ENCODE results near the gene COG5.

DNA sequence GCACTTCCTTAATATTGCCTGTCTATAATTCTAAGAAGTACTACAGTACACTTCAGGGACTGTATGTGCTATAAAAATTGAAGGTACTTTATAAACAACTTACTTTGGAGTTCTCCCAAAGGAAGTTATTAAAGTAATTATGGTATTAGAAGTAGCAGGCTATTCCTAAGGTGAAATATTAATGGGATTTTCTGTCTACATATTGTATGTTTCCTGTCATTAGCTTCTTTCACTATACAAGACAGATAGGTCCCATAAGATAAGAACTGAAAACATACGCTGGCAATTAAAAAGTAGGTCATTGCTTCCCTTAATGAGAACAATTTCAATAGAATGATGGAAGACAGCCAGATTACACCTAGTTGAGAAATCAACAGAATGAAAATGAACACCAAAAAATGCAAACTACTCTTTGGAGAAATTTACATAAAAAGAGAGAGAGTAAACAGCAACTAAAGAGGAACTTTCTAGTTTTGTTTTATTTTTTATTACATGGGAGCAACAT is 248.0 kb downstream of the COG5 start:
- TF ChIP-seq, protein P1, sequence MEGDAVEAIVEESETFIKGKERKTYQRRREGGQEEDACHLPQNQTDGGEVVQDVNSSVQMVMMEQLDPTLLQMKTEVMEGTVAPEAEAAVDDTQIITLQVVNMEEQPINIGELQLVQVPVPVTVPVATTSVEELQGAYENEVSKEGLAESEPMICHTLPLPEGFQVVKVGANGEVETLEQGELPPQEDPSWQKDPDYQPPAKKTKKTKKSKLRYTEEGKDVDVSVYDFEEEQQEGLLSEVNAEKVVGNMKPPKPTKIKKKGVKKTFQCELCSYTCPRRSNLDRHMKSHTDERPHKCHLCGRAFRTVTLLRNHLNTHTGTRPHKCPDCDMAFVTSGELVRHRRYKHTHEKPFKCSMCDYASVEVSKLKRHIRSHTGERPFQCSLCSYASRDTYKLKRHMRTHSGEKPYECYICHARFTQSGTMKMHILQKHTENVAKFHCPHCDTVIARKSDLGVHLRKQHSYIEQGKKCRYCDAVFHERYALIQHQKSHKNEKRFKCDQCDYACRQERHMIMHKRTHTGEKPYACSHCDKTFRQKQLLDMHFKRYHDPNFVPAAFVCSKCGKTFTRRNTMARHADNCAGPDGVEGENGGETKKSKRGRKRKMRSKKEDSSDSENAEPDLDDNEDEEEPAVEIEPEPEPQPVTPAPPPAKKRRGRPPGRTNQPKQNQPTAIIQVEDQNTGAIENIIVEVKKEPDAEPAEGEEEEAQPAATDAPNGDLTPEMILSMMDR (IDR thresholded peaks at IDR 0.05), result no peak
- no peak for TF ChIP-seq POLR2AphosphoS5 (IDR thresholded peaks at IDR 0.05)

Measured in breast epithelium (tissue), 3 donors.